Stimulated activated CD8-positive, alpha-beta memory T cell treated with anti-CD3 and anti-CD28 coated beads, Interleukin-12 subunit alpha, Interleukin-12 subunit beta, amount 100 ng/mL, for 24 hours (primary cell): ENCODE data around the gene HSPD1.

ENCODE experiments used
- DNase-seq: peaks from one replicate; pipeline ENCODE4 v3.0.0-alpha.2; 2020; ENCODE audit errors: extremely low read depth

Gene HSPD1

DNA sequence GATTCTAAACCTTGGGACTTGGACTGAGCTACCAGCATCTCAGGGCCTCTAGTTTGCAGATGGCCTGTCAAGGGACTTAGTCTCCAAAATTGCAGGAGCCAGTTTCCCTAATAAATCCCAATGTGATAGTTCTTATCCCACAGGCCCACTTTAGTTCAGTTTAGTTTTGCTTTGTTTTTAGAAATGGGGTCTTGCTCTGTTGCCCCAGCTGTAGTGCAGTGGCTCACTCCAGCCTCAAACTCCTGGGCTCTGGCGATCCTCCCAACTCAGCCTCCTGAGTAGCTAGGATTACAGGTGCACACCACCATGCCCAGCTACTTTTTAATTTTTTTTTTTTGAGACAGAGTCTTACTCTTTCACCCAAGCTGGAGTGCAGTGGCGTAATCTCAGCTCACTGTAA lies 62.3 kb downstream of the HSPD1 start:
- DNase-seq = no peak
